GM10266 (cell line): ENCODE results near the gene CDX1.

ENCODE experiments used
- DNase-seq: peaks from one replicate; pipeline ENCODE4 v3.0.0; 2012; ENCODE audit errors: extremely low spot score
- CTCF ChIP-seq: IDR thresholded peaks from 2 replicates; pipeline ENCODE4 v1.5.1; 2012; ENCODE audit warnings: mild to moderate bottlenecking, low read depth; ENCODE audit not compliant: control insufficient read depth, insufficient read depth; ENCODE audit errors: missing control alignments

CDX1 gene

DNA sequence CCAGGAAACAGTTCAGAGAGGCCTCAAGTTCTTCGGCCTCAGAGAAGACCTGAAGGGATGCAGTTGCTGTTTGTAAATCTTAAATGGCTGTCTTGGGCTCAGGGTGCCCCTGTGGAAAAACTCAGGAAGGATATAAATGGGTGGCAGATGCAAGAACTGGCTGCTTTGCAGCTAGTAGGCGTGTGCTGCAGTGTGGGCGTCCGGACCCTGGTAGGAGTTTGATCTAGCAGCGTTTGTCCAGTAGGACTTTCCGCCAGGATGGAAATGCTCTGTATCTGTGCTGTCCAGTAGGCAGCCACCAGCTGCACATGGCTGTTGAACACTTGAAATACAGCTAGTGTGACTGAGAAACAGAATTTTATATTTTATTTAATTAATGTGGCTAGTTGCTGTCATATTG lies 7.7 kb downstream of the CDX1 start:
- TF ChIP-seq CTCF: no peak
- DNase-seq: no peak

DNA sequence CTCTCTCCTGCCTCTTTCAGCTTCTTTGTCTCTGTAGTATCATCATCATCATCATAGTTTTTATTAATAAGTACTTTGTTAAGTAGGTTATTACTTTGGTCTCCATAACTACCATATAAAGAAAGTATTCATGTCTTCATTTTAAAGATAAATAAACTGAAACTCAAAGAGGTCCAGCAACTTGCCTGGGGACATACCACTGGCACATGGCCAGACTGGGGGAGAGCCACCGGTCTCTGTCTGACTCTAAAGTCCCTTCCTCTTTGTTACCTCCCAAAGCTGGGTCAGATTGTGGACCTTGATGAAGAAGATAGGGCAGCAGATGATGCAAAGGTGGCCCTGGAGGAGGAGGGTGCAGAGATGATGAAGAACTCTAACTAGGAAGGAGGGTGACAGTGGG lies 8.5 kb downstream of the CDX1 start:
- TF ChIP-seq CTCF: no peak
- DNase-seq: no peak

DNA sequence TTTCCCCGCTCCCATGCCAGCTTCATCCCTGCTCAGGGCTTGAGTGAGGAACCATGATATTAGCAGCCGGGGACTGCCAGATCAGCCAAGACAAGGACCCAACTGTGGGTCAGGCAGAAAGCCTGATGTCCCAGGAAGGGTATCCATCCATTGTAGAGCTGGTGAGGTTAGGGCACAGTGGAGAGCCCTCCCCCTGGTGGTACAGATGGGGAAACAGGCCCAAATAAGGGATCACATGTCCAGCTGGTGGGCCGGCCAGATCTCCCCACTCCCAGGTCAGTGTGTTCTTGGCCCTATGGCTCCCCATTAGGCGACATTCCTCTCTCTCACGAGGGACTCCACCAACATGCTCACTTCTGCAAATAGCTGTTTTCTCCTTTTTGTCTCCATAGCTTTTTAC lies 9.0 kb downstream of the CDX1 start:
- peak; percentile 42 for TF ChIP-seq CTCF
- peak; percentile 65 for DNase-seq

- TF ChIP-seq CTCF: no peak
- DNase-seq: no peak
These were observed 10.3 kb downstream of the CDX1 start for GRCh38 chr5:150176745-150177477.

DNA sequence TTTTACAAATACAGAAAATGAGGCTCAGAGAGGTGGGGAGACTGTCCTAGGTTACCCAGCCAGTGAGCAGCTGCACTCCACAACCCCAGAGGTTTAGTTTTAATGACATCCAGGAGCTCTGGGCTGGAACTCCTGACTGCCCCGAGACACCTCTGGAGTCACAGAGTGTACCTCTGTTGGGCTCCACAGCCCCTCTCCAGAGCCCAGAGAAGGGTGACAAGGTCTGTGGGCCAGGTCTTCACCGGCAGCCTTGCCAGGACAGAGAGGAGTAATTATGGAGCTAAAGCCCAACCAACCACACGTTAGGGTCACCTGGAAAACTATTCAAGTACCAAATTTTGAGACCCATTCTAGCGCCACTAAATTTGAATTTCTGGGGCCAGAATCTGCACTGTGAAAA lies 11.1 kb downstream of the CDX1 start:
- no peak for DNase-seq
- TF ChIP-seq CTCF: no peak

GRCh38 chr5:150178262-150178661 lies 11.7 kb downstream of the CDX1 start:
- DNase-seq: no peak

More at GRCh38 chr5:150178262-150178661, 11.7 kb downstream of the CDX1 start:
- TF ChIP-seq CTCF: no peak
